HG03354 (cell line): Measurements from ENCODE around the gene F2RL1.
"Not testable (repeated sequence)": the region's sequence is repeated elsewhere in the genome, so short reads cannot be mapped to it uniquely, and the experiment has no call there.

ENCODE experiments used
- ATAC-seq: cut with Tn5 transposase; IDR thresholded peaks from one replicate; pipeline ENCODE4 v1.9.1; 2021; ENCODE audit warnings: mild to moderate bottlenecking; ENCODE audit not compliant: unreplicated experiment, poor library complexity, severe bottlenecking

F2RL1 gene

GRCh38 chr5:76841361-76841760 lies 22.5 kb downstream of the F2RL1 start:
- no peak for ATAC-seq

- ATAC-seq, result no peak
Measured at GRCh38 chr5:76845890-76846289, 27.1 kb downstream of the F2RL1 start.

- ATAC-seq, result no peak
Measured at GRCh38 chr5:76849419-76850291, 30.8 kb downstream of the F2RL1 start, which contains the start of gene S100Z. Gene S100Z (plus strand): TSS chr5:76850014. CDS start chr5:76875360, 25,346 bp downstream.

- ATAC-seq, result no peak
Measured at GRCh38 chr5:76850543-76851145, 31.8 kb downstream of the F2RL1 start.

- no peak for ATAC-seq
Measured at GRCh38 chr5:76851728-76852369, 33.0 kb downstream of the F2RL1 start.

GRCh38 chr5:76852772-76853171 lies 33.9 kb downstream of the F2RL1 start:
- no peak for ATAC-seq

GRCh38 chr5:76853741-76854140 lies 34.9 kb downstream of the F2RL1 start:
- ATAC-seq, result not testable (repeated sequence)

- no peak for ATAC-seq
Measured at GRCh38 chr5:76854644-76855043, 35.8 kb downstream of the F2RL1 start.

GRCh38 chr5:76855501-76855900 lies 36.7 kb downstream of the F2RL1 start:
- ATAC-seq, result not testable (repeated sequence)

- ATAC-seq, result peak; percentile 57
Measured at GRCh38 chr5:76855961-76856360, 37.1 kb downstream of the F2RL1 start.

GRCh38 chr5:76856800-76857199 lies 38.0 kb downstream of the F2RL1 start:
- not testable (repeated sequence) for ATAC-seq

GRCh38 chr5:76859591-76860247 lies 40.9 kb downstream of the F2RL1 start:
- ATAC-seq, result no peak

GRCh38 chr5:76861612-76862011 lies 42.8 kb downstream of the F2RL1 start:
- ATAC-seq, result no peak

GRCh38 chr5:76863001-76863400 lies 44.2 kb downstream of the F2RL1 start:
- ATAC-seq, result no peak

GRCh38 chr5:76866503-76866902 lies 47.7 kb downstream of the F2RL1 start:
- ATAC-seq, result no peak

GRCh38 chr5:76867038-76867437 lies 48.2 kb downstream of the F2RL1 start:
- ATAC-seq, result no peak

- peak; percentile 75 for ATAC-seq
Measured at GRCh38 chr5:76867827-76868693, 49.2 kb downstream of the F2RL1 start.

- ATAC-seq, result no peak
Measured at GRCh38 chr5:76870046-76870445, 51.2 kb downstream of the F2RL1 start.

GRCh38 chr5:76874088-76874581 lies 55.3 kb downstream of the F2RL1 start:
- ATAC-seq, result no peak
